Upper lobe of left lung (tissue), 4 donors: Measurements from ENCODE around the gene GAS2L3.

Experiments
- EP300 ChIP-seq, 4 donors: sonication (generic); formaldehyde crosslinking; IDR thresholded peaks; one replicate each; pipeline ENCODE4 v1.5.1; 2017; ENCODE audit warnings: antibody characterized with exemption in 4 of 4, control low read depth in 2 of 4
- POLR2A ChIP-seq, 4 donors: fragments of 450-650 bp; IDR thresholded peaks; one replicate each; pipeline ENCODE4 v1.5.1; 2016 to 2017; ENCODE audit warnings: antibody characterized with exemption in 4 of 4, mild to moderate bottlenecking in 2 of 4
- POLR2AphosphoS5 ChIP-seq, 2 donors: sonication (generic); formaldehyde crosslinking; IDR thresholded peaks; one replicate each; pipeline ENCODE4 v1.5.1; 2017; ENCODE audit warnings: antibody characterized with exemption in 2 of 2
- TF ChIP-seq, protein P1 (sequence below), 6 experiments: fragments of 450-650 bp in 4 of 6; fragments of 200-600 bp in 2 of 6; sonication (generic) in 2 of 6; IDR thresholded peaks; one replicate each; pipeline ENCODE4 v1.5.1; 2016 to 2019; ENCODE audit warnings: antibody characterized with exemption in 6 of 6

DNA sequence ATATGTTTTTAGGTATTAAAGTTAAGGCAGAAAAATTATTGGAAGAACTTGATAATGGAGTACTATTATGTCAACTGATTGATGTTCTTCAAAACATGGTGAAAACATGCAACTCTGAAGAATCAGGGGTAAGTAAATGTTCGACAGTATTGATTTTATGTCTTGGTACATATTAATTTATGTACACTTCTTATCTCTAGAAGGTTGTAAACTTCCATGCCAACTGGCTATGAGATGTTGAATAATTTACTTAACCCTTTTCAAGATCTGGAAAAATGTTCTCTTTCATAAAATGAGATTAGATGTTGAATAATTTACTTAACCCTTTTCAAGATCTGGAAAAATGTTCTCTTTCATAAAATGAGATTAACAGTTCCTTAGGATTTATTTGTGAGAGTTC lies 28.1 kb downstream of the GAS2L3 start:
- TF ChIP-seq POLR2A (IDR thresholded peaks at IDR 0.05): no peak
- TF ChIP-seq, protein P1, sequence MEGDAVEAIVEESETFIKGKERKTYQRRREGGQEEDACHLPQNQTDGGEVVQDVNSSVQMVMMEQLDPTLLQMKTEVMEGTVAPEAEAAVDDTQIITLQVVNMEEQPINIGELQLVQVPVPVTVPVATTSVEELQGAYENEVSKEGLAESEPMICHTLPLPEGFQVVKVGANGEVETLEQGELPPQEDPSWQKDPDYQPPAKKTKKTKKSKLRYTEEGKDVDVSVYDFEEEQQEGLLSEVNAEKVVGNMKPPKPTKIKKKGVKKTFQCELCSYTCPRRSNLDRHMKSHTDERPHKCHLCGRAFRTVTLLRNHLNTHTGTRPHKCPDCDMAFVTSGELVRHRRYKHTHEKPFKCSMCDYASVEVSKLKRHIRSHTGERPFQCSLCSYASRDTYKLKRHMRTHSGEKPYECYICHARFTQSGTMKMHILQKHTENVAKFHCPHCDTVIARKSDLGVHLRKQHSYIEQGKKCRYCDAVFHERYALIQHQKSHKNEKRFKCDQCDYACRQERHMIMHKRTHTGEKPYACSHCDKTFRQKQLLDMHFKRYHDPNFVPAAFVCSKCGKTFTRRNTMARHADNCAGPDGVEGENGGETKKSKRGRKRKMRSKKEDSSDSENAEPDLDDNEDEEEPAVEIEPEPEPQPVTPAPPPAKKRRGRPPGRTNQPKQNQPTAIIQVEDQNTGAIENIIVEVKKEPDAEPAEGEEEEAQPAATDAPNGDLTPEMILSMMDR (IDR thresholded peaks at IDR 0.05): no peak
- no peak for TF ChIP-seq EP300 (IDR thresholded peaks at IDR 0.05)
- no peak for TF ChIP-seq POLR2AphosphoS5 (IDR thresholded peaks at IDR 0.05)
